Right ventricle myocardium superior (tissue), 1 donor: ENCODE data around the gene ATAD3C. TPM values are rescaled to one million over a fixed set of nuclear protein-coding genes. Genes with fewer than 3 reads are reported as not detected.
"Not testable (repeated sequence)": the region's sequence is repeated elsewhere in the genome, so short reads cannot be mapped to it uniquely, and the experiment has no call there.

ENCODE experiments used
- ATAC-seq: fragments of 200-7000 bp; cut with Tn5 transposase; one replicate; pipeline ENCODE4 v1.9.1; 2020; ENCODE audit warnings: mild to moderate bottlenecking; ENCODE audit not compliant: poor library complexity
- DNase-seq: peaks from one replicate; pipeline ENCODE4 v3.0.0-alpha.2; 2020
- intact Hi-C: fragments of 100-400 bp; cut with DNase I; formaldehyde crosslinking; loops from one replicate; pipeline ENCODE4 v1.11.2; 2022
- total RNA-seq: library from RNA; stranded (reverse); fragmentation: NEBNext Ultra II Directional; extraction: Animal tissue kit (Norgen Biotek cat#: 25700); gene quantifications from one replicate; pipeline ENCODE4 v1.2.1, GENCODE V29; 2021
- donor health status: DM: no; HTN: yes; CAD: no; lungs with severe emphysema.

The ATAD3C gene
- total RNA-seq, 1 donor from 2014 or later, result 0.94 TPM

GRCh38 chr1:1484976-1485750, 35.7 kb downstream of the ATAD3C start:
- ATAC-seq, DNase-seq, intact Hi-C loops: not testable (repeated sequence)

GRCh38 chr1:1485755-1486317, 36.3 kb downstream of the ATAD3C start:
- intact Hi-C loops, ATAC-seq, DNase-seq: not testable (repeated sequence)

- DNase-seq, result no peak
- no peak for ATAC-seq
- intact Hi-C loops, result no loop called here
Observed at GRCh38 chr1:1487701-1488100, 38.2 kb downstream of the ATAD3C start.

GRCh38 chr1:1489231-1489630, 39.7 kb downstream of the ATAD3C start:
- ATAC-seq (no peak), DNase-seq (no peak)
- intact Hi-C loops, result no loop called here

- intact Hi-C loops, result no loop called here
- ATAC-seq (no peak), DNase-seq (no peak)
Observed at GRCh38 chr1:1489861-1490260, 40.4 kb downstream of the ATAD3C start.

GRCh38 chr1:1490633-1491230, 41.2 kb downstream of the ATAD3C start:
- intact Hi-C loops, result no loop called here
- no peak for DNase-seq

DNA sequence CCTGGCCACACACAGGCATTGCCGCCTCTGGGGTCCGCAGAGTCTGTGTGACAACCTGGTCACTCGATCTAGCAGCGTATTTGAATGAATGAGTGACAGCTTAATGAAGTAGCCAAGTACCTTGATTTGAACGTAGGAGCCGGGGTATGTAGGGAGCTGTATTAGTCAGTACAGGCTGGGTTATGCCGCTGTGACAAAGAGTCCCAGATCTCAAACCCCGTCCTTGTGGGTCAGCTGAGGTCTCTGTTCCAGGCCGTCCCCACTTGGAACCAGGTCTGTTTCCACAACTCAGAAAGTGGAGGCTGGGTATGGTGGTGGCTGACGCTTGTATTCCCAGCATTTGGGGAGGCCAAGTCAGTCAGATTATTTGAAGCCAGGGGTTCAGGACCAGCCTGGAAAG, 42.1 kb downstream of the ATAD3C start:
- ATAC-seq (no peak), DNase-seq (no peak)
- intact Hi-C loops, result no loop called here

More at GRCh38 chr1:1490633-1491230, 41.2 kb downstream of the ATAD3C start:
- ATAC-seq, result no peak

DNA sequence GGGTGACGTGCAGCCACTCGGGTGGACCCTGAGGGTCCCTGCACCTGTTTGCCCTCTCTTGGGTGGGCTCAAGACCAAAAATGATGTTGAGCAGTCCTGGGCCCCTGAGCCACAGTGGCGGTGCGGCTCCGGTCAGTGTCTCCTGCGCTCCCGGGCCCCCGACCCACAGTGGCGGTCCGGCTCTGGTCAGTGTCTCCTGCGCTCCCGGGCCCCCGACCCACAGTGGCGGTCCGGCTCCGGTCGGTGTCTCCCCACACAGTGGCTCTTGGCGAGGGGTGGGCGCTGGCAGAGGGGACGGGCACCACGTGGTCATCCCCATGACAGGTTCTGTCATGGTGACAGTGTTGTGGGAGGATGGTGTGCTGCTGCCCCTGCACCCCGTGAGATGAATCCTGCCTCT, 44.8 kb downstream of the ATAD3C start:
- intact Hi-C loops, DNase-seq, ATAC-seq: not testable (repeated sequence)

- ATAC-seq, result peak; percentile 29
- intact Hi-C loops, DNase-seq: not testable (repeated sequence)
Observed at GRCh38 chr1:1495461-1495975, 46.0 kb downstream of the ATAD3C start.

- intact Hi-C loops, result loop anchor here (10.0 kb wide), 1 partner anchor 130 kb away; the partner anchor contains the start of gene AURKAIP1
- DNase-seq, result peak; percentile 82
- ATAC-seq, result peak; percentile 33
Observed at GRCh38 chr1:1504777-1505365, 55.4 kb downstream of the ATAD3C start.

GRCh38 chr1:1505366-1505798, 55.9 kb downstream of the ATAD3C start:
- ATAC-seq, result peak; percentile 74
- DNase-seq, result peak; percentile 73
- intact Hi-C loops, result loop anchor here (10.0 kb wide), 1 partner anchor 131 kb away; the partner anchor contains the start of gene AURKAIP1

DNA sequence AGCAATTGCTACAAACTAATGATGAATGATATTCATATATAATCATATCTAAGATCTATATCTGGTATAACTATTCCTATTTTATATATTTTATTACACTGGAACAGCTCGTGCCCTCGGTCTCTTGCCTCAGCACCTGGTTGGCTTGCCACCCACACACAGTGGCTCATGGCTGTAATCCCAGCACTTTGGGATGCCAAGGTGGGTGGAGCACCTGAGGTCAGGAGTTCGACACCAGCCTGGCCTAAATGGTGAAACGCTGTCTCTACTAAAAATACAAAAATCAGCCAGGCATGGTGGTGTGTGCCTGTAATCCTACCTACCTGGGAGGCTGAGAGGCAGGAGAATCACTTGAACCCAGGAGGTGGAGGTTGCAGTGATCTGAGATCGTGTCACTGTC, 56.3 kb downstream of the ATAD3C start:
- ATAC-seq, DNase-seq: not testable (repeated sequence)
- intact Hi-C loops, result loop anchor here (10.0 kb wide), 1 partner anchor 131 kb away; the partner anchor contains the start of gene AURKAIP1

GRCh38 chr1:1507305-1507704, 57.8 kb downstream of the ATAD3C start:
- intact Hi-C loops, result loop anchor here (10.0 kb wide), 1 partner anchor 133 kb away; the partner anchor contains the start of gene AURKAIP1
- ATAC-seq, result no peak
- DNase-seq, result no peak

- DNase-seq, result not testable (repeated sequence)
- peak; percentile 42 for ATAC-seq
- intact Hi-C loops, result loop anchor here (10.0 kb wide), 1 partner anchor 134 kb away; the partner anchor contains the start of gene AURKAIP1
Observed at GRCh38 chr1:1508775-1509464, 59.4 kb downstream of the ATAD3C start.

DNA sequence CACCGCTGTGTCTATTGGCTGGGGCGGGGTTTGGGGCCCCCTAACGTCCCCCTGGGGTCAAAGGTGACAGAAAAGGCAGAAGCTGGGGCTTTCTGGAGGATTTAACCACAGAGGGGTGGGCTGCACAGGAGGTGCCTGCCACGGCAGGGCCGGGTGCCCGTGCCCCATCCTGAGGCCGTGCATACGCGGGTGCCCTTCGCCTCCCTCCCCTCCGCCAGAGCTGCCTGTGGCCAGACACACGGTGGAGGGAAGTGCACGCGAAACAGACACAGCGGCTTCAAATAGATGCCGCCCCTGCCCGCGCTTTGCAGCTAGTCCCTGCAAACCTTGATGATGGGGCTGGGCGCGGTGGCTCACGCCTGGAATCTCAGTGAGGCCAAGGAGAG, 60.0 kb downstream of the ATAD3C start:
- not testable (repeated sequence) for ATAC-seq, DNase-seq
- intact Hi-C loops, result loop anchor here (10.0 kb wide), 1 partner anchor 135 kb away; the partner anchor contains the start of gene AURKAIP1

GRCh38 chr1:1510912-1511532, 61.5 kb downstream of the ATAD3C start:
- intact Hi-C loops, result no loop called here
- DNase-seq (no peak), ATAC-seq (no peak)

DNA sequence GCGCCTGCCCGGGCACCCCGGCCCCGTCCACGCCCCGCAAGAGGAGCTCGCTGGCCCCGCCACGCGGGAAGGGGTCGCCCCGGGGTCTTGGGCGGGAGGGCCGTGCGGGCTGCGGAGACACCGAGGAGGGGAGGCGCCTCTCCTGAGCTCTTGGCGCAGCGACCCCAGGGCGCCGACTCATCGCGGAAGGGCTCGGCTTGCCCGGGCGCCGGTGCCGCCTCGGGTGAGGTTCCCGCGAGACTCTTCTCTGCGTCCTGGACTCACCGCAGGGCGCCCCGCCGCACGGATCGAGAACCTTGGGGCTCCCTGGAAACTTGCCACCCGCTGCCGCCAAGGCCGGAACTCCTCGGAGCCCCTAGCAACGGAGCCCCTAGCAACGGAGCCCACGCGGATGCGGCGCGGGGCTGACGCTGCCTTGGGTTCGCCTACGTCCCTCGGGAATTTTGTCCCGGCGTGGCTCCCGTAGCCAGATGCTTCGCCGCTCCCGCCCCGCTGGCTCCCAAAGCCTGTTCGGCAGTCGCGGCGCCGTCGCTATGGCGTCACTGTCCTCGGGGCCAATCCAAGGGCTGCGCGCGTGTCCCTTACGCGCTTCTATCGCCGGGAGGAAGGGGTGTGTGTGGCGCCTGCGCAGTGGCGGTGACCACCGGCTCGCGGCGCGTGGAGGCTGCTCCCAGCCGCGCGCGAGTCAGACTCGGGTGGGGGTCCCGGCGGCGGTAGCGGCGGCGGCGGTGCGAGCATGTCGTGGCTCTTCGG, 62.2 kb downstream of the ATAD3C start, which contains the start of gene ATAD3A:
ATAD3A (plus strand) TSS at position 630 of the 753 bp plus-strand sequence; CDS start at position 737, 107 bp downstream.
- ATAC-seq (peak; percentile 98), DNase-seq (peak; percentile 100)
- intact Hi-C loops, result no loop called here
